Activated CD4-positive, alpha-beta T cell treated with anti-CD3 and anti-CD28 coated beads, Interleukin-2, Interleukin-6, amounts not matched to agents 100 ng/mL and 50 ng/mL, durations not matched to agents 16 hours and 8 hours (primary cell): ENCODE results near the gene MARCHF2.
"Not testable (repeated sequence)": the region's sequence is repeated elsewhere in the genome, so short reads cannot be mapped to it uniquely, and the experiment has no call there.

Experiments
- DNase-seq: peaks from one replicate; pipeline ENCODE4 v3.0.0-alpha.2; 2020

MARCHF2 gene, protein sequence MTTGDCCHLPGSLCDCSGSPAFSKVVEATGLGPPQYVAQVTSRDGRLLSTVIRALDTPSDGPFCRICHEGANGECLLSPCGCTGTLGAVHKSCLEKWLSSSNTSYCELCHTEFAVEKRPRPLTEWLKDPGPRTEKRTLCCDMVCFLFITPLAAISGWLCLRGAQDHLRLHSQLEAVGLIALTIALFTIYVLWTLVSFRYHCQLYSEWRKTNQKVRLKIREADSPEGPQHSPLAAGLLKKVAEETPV

DNA sequence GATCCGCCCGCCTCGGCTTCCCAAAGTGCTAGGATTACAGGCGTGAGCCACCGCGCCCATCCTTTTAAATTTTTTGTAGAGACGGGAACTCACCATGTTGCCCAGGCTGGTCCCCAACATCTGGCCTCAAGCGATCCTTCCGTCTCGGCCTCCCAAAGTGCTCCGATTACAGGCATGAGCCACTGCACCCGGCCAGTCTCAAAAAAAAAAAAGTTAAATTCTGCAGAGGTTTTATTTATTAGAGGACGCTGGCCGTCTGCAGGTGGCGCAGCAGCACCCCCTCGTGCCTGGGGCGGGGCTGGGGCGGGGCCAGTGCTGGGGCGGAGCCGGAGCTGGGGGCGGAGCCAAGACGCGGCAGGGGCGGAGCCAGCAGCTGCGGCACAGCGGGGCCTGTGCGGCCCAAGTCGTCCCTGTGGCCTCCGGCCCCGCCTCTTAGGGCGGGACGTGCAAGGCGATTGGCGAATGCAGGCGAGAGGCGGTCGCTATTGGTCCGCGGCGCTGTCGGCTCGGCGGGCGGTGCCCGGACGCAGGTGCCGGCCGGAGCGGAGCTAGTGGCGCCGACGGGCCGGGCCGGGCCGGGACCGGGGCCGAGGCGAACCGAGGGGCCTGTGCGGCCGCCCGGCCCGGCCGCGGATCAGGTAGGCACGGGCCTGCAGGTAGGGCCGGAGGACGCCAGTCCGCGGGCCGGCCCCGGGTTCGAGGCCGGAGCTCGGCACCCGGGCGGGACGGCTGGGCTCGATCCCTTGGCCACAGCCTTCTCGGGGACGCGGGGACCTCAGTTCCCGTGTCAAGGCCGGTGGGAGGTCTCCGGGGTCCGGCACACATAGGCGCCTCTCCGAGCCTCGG is at the start of gene MARCHF2:
Gene MARCHF2, plus strand, starts transcription at position 523 of the 846 bp plus-strand sequence. CDS start 8,536 bp downstream, outside the sequence.
- peak; percentile 98 for DNase-seq

DNA sequence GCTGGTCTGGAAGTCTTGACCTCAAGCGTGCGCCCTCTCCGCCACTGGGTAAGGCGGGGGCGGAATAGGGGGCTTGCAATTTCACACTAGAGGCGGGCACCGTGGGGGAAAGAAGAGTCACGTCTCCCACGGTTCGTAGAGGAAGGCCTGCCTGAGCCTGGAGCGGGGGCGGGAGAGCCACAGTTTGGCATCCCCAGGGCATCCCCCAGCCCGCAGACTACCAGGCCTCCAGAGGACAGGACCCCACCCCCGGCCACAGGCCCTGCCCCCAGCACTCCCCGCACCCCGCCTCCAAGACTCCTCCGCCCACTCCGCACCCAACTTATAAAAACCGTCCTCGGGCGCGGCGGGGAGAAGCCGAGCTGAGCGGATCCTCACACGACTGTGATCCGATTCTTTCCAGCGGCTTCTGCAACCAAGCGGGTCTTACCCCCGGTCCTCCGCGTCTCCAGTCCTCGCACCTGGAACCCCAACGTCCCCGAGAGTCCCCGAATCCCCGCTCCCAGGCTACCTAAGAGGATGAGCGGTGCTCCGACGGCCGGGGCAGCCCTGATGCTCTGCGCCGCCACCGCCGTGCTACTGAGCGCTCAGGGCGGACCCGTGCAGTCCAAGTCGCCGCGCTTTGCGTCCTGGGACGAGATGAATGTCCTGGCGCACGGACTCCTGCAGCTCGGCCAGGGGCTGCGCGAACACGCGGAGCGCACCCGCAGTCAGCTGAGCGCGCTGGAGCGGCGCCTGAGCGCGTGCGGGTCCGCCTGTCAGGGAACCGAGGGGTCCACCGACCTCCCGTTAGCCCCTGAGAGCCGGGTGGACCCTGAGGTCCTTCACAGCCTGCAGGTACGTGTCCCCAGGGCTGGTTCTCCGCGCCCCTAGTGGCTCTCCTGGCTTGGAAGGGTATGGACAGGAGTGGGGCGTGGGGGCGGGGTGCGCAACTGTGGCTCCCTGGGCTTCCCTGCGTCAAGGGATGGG is 49.0 kb upstream of the MARCHF2 start, which contains the start of gene ANGPTL4:
Gene ANGPTL4, plus strand, starts transcription at position 353 of the 969 bp plus-strand sequence. Its CDS starts 167 bp downstream, at position 520.
- DNase-seq = peak; percentile 60

DNA sequence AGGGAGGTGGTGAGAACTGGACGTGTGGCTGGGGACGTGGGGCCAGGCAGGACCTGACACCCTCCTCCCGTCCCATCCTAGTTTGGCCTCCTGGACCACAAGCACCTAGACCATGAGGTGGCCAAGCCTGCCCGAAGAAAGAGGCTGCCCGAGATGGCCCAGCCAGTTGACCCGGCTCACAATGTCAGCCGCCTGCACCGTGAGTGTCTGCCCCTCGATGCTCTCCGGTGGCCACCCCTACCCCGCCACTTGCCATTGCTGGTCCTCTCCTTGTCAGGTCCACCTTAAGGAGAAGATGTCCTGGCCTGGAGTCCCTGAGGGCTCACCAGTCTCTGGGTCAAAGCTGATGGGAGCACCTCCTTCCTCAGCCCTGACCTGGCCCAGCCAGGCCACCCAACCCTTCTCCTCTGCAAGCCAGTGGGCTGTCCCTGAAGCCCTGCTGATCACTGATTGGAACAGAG is 47.0 kb upstream of the MARCHF2 start:
- no peak for DNase-seq

DNA sequence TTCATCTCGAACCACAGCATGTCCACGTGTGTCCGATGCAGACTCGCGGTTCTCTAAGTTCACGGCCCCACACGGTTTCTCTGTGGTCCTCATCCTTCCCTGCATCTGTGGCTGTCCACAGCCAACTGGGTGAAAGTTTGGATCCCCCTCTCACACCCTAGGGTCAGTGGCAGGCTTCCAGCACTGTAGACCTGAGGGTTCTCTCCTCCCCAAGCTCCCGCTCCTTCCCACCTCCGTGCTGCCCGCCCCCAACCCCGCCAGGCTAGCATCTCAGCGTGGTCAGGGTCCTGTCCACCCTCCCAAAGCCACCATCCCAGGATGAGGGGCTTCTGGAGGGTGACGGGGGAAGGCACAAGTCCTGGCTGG is 46.2 kb upstream of the MARCHF2 start:
- DNase-seq = no peak

DNA sequence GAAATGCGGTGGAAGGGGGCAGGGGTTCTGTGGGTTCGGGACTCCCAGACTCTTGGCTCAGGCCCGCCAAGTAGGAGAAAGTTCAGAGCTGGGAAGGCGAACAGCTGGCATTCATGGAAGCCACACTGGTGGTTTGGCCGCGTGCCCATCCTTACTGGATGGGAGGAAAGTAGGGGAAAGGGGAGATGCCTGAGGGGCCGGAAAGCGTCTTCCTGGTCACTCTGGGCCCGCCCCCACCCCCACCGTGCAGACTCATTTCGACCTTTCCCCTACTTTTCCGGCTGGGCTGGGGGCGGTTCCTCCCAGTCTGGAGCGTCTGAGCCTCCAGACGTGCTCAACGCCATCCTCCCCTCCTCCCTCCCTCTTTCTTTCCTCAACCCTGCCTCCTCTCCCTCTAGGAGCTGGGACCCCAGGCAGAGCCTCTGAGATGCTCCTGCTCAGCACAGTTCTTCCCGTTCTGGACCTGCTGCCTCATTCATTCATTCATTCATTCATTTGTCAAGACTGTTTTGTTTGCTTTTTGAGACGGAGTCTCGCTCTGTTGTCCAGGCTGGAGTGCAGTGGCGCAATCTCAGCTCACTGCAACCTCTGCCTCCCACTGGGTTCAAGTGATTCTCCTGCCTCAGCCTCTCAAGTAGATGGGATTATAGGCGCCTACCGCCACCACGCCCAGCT is 45.6 kb upstream of the MARCHF2 start:
- DNase-seq = no peak

DNA sequence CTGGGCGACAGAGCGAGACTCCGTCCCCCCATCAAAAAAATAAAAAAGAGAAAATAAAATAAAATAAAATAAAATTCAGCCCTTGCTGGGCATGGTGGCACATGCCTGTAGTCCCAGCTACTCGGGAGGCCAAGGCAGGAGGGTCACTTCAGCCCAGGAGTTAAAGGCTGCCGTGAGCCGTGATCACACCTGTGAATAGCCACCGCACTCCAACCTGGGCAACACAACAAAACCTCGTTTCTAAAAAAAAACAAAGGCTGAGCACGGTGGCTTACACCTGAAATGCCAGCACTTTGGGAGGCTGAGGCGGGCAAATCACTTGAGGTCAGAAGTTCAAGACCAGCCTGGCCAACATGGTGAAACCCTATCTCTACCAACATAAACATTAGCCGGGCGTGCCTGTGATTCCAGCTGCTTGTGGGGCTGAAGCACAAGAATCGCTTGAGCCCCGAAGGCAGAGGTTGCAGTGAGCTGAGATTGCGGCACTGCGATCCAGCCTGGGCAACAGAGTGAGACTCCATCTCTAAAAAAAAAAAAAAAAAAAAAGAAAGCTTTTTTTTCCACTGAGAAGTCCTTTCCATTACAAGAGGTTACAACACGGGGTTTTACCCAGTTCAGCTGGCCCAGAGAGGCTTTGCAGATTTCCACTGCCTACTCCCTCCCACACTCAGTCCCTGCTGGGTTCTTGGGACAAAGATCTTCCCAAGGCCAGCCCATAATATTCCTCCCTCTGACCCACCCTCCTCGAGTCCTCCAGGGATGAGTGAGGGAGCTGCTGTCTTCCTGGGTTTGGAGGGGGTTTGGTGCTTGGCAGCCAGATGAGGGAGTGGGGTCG is 42.7 kb upstream of the MARCHF2 start:
- DNase-seq = no peak

DNA sequence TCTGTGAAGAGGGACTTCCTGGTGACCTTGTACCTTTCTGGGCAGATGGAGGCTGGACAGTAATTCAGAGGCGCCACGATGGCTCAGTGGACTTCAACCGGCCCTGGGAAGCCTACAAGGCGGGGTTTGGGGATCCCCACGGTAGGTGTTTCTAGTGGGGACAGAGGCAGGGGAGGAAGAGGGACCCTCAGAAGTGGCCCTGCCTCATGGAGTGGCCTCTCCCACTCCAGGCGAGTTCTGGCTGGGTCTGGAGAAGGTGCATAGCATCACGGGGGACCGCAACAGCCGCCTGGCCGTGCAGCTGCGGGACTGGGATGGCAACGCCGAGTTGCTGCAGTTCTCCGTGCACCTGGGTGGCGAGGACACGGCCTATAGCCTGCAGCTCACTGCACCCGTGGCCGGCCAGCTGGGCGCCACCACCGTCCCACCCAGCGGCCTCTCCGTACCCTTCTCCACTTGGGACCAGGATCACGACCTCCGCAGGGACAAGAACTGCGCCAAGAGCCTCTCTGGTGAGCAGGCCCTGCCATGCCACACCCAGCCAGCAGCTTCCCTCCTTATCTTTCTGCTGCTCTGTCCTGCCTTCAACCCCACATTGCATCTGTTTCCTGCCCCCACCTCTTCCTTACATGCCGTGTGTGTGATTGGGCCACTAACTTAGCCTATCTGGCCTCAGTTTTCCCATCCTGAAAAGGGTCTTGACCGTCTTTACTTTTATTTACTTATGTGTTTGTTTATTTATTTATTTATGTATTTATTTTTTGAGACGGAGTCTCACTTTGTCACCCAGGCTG is 41.9 kb upstream of the MARCHF2 start:
- DNase-seq = no peak

DNA sequence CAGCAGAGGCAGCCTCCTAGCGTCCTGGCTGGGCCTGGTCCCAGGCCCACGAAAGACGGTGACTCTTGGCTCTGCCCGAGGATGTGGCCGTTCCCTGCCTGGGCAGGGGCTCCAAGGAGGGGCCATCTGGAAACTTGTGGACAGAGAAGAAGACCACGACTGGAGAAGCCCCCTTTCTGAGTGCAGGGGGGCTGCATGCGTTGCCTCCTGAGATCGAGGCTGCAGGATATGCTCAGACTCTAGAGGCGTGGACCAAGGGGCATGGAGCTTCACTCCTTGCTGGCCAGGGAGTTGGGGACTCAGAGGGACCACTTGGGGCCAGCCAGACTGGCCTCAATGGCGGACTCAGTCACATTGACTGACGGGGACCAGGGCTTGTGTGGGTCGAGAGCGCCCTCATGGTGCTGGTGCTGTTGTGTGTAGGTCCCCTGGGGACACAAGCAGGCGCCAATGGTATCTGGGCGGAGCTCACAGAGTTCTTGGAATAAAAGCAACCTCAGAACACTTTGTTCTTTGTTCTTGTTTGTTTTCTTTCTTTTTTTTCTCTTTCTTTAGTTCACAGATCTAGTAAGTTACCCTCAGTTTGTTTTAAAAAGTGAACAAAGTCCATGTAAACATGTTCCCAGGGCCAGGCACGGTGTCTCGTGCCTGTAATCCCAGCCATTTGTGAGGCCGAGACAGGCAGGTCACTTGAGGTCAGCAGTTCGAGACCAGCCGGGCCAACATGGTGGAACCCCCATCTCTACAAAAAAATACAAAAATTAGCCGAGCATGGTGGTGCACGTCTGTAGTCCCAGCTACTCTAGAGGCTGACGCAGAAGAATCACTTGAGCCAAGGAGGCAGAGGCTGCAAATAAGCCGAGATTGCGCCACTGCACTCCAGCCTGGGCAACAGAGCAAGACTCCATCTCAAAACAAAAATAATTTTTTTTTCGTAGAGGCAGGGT is 39.0 kb upstream of the MARCHF2 start:
- DNase-seq = no peak

DNA sequence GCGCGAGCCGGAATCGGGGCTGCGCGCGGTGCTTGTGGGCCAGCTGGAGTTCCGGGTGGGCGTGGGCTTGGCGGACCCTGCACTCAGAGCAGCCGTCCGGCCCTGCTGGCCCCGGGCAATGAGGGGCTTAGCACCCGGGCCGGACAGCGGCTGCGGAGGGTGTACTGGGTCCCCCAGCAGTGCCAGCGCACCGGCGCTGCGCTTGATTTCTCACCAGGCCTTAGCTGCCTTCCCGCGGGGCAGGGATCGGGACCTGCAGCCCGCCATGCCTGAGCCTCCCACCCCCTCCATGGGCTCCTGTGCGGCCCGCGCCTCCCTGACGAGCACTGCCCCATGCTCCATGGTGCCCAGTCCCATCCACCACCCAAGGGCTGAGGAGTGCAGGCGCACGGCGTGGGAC is 37.3 kb upstream of the MARCHF2 start:
- not testable (repeated sequence) for DNase-seq

DNA sequence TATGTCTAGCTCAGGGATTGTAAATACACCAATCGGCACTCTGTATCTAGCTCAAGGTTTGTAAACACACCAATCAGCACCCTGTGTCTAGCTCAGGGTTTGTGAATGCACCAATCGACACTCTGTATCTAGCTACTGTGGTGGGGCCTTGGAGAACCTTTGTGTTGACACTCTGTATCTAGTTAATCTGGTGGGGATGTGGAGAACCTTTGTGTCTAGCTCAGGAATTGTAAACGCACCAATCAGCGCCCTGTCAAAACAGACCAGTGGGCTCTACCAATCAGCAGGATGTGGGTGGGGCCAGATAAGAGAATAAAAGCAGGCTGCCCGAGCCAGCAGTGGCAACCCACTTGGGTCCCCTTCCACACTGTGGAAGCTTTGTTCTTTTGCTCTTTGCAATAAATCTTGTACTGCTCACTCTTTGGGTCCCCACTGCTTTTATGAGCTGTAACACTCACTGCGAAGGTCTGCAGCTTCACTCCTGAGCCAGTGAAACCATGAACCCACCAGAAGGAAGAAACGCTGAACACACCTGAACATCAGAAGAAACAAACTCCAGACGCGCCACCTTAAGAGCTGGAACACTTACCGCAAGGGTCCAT is 36.6 kb upstream of the MARCHF2 start:
- not testable (repeated sequence) for DNase-seq

DNA sequence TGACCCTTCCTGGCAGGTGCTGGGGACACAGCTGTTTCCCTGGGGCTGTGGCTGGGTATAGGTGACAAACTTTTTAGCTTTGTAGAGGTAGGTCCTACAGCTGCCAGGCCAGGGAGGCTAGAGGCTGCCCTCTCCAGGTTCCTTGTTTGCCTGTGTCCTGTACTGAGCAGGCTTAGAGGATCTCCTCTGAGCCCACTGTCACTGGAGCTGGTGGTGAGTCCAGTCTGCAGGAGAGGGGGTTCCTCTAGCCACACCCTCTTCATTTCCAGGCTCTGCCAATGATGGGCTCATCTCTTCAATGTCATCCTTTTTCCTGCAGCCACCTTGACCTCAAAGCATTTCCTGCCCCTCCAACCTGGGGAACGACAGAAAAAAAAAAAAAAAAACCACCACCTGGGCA is 35.5 kb upstream of the MARCHF2 start:
- DNase-seq = no peak

DNA sequence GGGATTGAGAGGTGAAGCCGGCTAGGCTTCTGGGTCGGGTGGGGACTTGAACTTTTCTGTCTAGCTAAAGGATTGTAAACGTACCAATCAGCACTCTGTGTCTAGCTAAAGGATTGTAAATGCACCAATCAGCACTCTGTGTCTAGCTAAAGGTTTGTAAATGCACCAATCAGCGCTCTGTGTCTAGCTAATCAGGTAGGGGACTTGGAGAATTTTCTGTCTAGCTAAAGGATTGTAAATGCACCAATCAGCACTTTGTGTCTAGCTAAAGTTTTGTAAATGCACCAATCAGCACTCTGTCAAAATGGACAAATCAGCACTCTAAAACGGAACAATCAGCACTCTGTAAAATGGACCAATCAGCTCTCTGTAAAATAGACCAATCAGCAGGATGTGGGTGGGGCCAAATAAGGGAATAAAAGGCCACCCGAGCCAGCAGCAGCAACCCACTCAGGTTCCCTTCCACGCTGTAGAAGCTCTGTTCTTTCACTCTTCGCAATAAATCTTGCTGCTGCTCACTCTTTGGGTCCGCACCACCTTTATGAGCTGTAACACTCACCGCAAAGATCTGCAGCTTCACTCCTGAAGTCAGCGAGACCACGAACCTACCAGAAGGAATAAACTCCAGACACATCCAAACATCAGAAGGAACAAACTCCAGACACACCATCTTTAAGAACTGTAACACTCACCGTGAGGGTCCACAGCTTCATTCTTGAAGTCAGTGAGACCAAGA is 33.8 kb upstream of the MARCHF2 start:
- not testable (repeated sequence) for DNase-seq

DNA sequence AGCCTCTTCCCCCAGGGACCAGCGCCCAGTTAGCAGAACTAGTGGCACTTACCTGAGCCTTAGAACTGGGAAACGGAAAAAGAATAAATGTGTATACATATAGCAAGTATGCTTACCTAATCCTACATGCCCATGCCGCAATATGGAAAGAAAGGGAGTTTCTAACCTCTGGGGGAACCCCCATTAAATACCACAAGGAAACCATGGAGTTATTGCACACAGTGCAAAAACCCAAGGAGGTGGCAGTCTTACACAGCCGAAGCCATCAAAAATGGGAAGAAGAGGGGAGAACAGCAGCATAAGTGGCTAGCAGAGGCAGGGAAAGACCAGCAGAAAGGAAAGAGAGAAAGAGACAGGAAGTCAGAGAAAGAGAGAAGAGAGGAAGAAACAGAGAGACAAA is 28.5 kb upstream of the MARCHF2 start:
- DNase-seq = not testable (repeated sequence)

DNA sequence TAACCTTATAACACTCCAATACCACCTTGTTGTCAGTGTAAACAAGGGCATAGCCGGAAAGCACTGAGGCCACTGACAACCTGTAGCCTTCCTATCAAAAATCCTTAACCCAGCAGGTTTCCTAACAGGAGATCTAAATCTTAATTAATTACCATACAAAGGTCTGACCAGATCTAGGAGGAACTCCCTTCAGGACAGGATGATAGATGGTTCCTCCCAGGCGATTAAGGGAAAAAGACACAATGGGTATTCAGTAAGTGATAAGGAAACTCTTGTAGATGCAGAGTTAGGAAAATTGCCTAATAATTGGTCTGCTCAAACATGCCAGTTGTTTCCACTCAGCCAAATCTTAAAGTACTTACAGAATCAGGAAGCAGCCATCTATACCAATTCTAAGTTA is 28.0 kb upstream of the MARCHF2 start:
- not testable (repeated sequence) for DNase-seq

DNA sequence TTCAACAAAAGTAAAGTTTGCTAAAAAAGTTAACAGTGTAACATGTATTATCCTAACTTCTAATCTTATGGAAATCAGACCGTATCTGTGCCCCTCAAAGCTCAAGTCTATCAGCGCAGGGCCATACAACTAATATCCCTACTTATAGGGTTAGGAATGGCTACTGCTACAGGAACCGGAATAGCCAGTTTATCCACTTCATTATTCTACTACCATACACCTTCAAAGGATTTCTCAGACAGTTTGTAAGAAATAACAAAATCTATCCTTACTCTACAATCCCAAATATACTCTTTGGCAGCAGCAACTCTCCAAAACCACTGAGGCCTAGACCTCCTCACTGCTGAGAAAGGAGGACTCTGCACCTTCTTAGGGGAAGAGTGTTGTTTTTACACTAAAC is 27.5 kb upstream of the MARCHF2 start:
- DNase-seq = not testable (repeated sequence)

DNA sequence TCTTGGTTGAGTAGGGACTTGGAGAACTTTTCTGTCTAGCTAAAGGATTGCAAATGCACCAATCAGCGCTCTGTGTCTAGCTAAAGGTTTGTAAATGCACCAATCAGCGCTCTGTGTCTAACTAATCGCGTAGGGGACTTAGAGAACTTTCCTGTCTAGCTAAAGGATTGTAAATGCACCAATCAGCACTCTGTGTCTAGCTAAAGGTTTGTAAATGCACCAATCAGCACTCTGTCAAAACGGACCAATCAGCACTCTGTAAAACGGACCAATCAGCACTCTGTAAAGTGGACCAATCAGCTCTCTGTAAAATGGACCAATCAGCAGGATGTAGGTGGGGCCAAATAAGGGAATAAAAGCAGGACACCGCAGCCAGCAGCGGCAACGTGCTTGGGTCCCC is 26.7 kb upstream of the MARCHF2 start:
- not testable (repeated sequence) for DNase-seq

DNA sequence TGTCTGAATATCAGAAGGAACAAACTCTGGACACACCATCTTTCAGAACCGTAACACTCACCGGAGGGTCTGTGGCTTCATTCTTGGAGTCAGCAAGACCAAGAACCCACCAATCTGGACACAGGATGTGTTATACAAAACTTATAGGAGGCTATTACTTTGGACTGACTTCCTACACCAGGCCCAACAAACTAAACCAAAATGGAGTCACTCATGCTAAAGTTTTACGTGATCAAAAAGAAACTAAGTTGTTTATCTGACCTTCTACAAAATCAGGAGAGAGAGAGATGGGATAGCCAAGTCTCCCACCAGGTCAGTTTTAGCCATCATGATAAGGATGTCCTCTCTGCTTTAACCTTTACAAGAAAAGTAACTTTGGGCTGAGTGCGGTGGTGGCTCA is 26.1 kb upstream of the MARCHF2 start:
- no peak for DNase-seq
